Fibroblast of upper back skin (primary cell): ENCODE data around the gene PIGR.

Experiments used
- DNase-seq: peaks from one replicate; pipeline ENCODE4 v3.0.0-alpha.2; 2013

PIGR gene, protein sequence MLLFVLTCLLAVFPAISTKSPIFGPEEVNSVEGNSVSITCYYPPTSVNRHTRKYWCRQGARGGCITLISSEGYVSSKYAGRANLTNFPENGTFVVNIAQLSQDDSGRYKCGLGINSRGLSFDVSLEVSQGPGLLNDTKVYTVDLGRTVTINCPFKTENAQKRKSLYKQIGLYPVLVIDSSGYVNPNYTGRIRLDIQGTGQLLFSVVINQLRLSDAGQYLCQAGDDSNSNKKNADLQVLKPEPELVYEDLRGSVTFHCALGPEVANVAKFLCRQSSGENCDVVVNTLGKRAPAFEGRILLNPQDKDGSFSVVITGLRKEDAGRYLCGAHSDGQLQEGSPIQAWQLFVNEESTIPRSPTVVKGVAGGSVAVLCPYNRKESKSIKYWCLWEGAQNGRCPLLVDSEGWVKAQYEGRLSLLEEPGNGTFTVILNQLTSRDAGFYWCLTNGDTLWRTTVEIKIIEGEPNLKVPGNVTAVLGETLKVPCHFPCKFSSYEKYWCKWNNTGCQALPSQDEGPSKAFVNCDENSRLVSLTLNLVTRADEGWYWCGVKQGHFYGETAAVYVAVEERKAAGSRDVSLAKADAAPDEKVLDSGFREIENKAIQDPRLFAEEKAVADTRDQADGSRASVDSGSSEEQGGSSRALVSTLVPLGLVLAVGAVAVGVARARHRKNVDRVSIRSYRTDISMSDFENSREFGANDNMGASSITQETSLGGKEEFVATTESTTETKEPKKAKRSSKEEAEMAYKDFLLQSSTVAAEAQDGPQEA

GRCh38 chr1:206946261-206946660 is at the start of gene PIGR:
TSS of gene PIGR (minus strand) at chr1:206946466. CDS start at chr1:206940531, 5,935 bp downstream.
- no peak for DNase-seq

DNA sequence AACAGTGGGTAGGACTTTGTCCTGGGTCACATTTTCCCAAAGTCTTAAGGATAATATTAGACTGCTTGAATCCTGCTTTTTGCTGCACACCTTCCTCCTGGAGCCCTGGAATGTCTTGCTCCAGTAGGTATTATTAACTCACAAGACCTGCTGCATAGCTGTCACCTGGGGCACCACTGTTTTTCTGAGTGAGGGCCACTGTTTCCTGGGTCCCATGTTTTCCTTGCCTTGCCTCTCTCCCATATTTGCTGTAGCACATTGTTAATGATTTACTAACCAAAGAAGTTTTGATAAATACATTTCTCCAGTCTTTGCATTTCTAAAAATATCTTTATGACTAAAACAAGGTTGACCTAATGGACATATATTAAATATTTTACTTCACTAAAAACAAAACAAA is 46.5 kb upstream of the PIGR start:
- no peak for DNase-seq

DNA sequence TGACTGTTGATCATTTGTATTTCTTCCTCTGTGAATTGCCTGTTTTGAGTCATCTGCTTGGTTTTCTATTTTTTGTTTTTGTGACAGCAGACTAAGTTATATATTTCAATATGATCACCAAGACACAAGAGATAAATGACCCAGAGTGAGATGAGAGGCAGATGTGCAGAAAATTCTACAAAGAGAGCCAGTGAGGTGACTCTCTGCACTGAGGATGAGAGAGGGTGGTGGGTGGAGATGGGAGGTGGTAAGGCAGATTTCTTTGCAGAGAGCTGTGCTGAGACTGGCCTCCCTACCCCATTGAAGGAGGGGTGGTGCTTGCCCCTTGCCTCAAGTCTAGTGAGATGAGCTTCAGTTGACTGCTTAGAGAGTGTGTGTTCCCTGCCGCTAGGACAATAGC is 41.6 kb upstream of the PIGR start:
- DNase-seq, result no peak

GRCh38 chr1:206986885-206987284 is 40.6 kb upstream of the PIGR start:
- DNase-seq, result no peak

GRCh38 chr1:206986402-206986801 is 40.1 kb upstream of the PIGR start:
- DNase-seq, result no peak

- DNase-seq, result no peak
These were observed 39.0 kb upstream of the PIGR start for GRCh38 chr1:206985162-206985749.

GRCh38 chr1:206982216-206982615 is 36.0 kb upstream of the PIGR start:
- DNase-seq, result peak; percentile 36

DNA sequence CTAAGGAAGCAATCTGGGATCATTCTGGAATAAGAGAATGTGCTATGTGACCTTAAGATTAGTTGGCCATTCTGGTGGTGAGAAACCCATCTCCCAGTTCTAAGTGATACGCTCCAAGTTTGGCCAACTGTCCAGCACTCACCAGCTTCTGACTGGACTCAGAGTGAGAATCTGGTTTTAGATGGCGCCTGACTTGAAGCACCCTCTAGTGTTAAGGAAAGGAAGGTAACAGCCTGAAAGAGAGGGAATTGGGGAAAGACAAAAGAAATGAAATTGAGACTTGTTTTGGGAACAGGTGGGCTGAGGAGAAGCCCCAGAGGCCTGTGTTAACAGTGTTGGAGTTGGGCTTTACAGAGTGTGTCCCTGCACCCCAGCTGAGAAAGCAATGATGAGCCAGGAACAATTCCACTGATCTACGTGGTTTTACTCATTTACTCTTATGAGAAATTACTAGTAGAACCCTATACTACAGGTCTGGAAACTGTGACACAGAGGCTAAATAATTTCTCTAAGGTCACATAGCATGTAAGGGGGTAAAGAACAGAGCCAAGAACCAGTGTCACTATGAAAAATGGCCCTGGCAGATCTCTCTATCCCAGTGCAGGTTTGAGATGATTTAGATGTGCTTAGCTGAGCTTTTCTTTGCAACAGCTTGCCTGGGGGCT is 33.2 kb upstream of the PIGR start:
- peak; percentile 15 for DNase-seq

DNA sequence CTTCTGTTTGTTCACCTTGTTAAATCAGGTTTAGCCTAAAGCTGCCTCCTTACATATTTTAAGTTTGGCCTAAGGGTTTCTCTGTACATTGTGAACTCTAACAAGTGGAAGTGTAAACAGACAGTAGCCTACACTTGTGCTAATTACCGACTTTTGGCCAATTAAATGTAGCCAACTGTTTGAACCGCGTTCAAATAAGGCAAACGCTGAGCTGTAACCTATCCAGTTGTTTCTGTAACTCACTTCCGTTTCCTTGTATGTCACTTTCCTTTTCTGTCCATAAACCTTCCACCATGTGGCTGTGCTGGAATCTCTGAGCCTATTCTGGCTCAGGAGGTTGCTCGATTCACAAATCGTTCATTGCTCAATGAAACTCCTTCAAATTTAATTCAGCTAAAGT is 32.0 kb upstream of the PIGR start:
- no peak for DNase-seq

DNA sequence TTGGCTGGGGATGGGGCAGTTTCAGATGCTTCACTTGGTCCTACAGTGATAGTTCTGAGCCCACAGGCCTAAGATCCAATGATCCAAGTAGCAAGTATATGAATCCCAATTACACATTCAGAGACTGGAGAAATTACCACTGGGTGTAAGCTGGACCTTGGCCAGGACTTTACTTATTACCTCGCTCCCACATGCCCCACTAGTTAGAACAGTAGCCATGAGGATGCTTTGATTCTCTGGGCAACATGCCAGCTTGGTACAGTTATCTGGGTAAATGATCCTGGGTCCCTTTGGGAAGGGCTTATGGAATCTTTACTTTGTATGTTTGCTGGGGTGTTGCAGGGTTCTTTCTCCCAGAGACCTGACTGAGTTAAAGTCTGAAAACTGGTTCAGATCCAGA is 29.0 kb upstream of the PIGR start:
- no peak for DNase-seq

DNA sequence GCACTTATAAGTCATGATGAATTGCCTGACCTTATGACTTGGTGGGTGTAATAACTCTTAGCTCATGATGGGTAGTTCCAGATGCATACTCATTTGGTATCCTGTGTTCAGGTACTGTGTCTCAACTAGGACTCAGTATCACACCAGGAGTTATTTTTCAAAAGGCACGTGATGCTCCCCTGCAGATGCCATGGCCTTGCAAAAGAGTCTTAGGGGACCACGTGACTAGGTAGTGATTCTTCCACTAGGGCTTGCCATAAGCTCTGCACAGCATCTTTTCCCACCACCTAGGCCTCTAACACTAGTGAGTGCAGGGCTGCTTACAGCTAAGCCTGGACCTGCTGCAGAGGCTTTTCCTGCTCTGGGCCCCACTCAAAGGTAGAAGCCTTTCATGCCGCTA is 27.9 kb upstream of the PIGR start:
- no peak for DNase-seq

DNA sequence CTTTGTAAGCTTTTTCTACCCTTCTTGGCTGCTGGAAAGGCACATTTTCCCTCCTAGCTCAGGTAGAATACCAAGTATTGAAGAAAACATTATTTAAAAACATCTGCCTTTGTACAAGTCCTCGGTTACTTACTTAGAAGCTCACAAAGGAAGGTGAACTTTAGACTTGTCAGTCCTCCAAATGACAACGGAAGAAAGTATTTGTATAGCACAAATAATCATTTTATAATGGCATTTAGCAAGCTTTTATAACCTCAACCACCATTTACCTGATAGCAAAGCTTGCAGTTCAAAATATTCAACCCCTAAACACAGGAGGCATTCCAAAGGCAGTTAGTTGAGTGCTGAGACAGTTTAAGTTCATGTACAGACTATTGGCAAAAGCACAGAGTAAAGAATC is 26.5 kb upstream of the PIGR start:
- DNase-seq, result no peak

DNA sequence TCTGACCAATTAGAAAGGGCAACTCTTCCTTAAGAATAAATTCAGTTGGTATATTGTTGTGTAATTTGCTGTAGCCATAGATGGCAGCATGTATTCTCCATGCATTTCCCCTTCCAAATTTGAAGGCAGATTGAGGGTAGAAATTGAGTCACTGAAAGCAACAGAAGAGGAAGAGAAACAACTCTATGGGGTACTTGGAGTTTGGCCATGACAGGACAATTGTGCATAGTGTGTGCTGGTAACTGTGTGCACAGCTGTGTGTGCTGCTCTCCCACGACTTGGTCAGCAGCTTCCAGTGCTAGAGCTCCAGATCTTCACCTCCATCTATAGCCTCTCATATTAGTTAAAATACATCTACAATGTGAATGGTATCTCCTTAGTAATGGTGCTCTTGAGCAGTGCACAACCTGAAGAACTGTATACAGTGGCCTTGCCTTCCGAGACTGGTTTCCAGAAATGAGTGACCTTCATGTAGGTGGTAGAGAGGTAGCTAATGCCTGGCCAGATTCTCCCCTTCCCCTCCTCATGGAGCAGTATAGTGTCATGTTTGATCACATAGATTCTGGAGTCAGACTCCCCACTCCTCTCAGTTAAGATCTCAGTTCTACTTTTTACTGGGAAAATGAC is 24.9 kb upstream of the PIGR start:
- no peak for DNase-seq

DNA sequence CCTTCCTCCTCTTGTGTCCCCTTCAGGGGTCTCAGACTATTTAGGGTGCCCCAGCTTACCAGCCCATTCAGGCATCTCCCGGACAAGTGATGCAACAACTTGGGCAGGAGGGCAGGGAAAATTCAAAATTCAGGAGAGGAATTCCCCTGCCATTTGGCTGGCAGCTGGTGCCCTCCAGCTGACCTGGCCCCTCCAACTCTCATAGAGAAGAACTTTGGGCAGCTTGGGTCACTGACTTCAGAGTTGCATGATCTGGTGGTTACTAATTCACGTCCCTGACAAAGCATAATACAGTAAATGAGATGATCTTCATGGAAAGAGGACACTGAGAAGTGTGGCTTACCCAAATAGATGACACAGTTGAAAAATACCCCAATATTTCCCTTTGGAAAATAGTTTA is 24.2 kb upstream of the PIGR start, which contains the start of gene FCAMR:
TSS of gene FCAMR (minus strand) at position 15 of the 400 bp plus-strand sequence. CDS start 335 bp downstream, outside the sequence.
- DNase-seq, result no peak

- DNase-seq, result no peak
These were observed 22.8 kb upstream of the PIGR start for GRCh38 chr1:206969090-206969489.

DNA sequence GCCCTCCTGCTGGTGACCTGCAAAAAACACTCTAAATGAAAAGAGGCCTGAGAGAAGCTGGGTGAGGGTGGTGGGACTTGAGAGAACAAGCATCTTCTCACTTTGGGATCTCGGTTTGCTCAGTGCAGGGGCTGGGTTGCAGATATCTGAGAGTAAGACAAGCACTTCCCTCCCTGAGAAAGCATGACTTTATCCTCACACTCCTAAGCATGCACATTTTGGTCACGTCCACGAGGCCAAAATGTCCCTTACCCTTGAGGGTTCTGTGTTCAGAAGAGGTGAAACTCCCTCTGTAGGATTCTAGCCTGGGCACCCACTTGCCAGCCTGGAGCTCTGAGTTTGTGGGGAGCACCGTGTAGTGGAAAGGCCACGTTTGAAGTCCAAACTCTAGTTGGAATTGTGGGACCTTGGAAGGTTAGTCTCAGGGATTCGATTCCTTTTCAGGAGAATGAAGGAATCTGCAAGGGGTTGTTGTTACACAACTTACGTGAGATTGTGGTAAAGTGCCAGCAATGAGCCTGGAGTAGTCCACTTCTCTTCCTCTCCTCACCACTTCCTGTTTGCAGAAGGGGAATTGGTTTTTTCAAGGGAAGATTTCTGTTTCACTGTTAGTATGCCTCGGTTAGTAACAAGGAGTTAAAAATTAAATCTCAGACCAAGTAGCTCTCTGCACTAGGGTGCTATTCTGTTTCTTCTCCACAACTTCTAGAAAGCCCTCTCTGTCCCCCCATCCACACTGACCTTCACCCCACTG is 21.0 kb upstream of the PIGR start:
- peak; percentile 52 for DNase-seq

DNA sequence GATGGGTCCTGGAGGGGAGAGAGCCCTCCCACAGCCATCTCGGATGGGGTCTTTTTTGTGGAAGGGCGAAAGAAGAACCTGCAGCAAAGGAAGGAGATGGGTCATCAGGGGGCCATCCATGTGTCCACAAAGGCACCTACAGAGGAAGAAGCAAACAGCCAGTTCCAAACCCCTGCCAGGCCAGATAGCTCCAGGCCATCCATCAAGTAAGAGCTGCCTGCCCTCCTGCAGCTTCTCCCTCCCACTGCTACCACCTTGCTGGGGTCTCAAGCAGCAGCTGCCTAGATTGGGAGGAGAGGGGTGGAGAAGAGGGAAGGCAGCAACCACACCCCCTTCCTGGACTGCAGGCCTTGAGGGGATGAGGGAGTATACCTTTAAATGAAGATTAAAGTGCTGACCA is 19.5 kb upstream of the PIGR start:
- DNase-seq, result no peak

- no peak for DNase-seq
These were observed 17.5 kb upstream of the PIGR start for GRCh38 chr1:206963740-206964139.

- peak; percentile 24 for DNase-seq
These were observed 16.9 kb upstream of the PIGR start for GRCh38 chr1:206963119-206963712.

DNA sequence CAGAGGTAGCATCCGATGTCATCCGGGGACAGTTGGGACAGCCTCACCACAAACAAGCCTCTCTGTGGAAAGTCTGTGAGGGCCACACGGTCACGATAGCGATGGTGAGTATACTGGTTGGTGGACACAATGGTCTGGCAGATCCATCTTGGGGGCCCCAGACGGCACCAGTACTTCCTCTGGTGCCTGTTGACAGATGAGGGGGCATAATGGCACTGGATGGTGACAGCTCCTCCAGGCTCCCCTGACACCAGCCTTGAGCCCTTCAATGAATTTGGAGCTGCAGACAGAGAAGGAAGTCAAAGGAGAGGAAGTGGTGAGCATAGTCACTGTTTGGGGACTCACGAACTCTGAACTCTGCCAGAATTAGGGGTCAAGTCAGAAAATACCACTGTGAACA is 16.0 kb upstream of the PIGR start:
- DNase-seq, result no peak

- no peak for DNase-seq
These were observed 15.4 kb upstream of the PIGR start for GRCh38 chr1:206961668-206962067.
